SU-DHL-6 (cell line): ENCODE data around the gene TMEM120B.
A peak's percentile ranks its signal among the peaks of the same experiment; 100 is the strongest.

ENCODE experiments used
- H2AFZ ChIP-seq: fragments of 200-600 bp; sonication (generic); 2 replicates; pipeline ENCODE4 v1.6.1; 2014; ENCODE audit warnings: low read depth, mild to moderate bottlenecking, moderate library complexity, mixed read lengths, antibody characterized with exemption, low read length; ENCODE audit not compliant: severe bottlenecking
- H3F3A ChIP-seq: fragments of 200-600 bp; shearing (Covaris generic); 2 replicates; pipeline ENCODE4 v1.6.0; 2016; ENCODE audit warnings: antibody characterized with exemption, mild to moderate bottlenecking; ENCODE audit not compliant: insufficient read depth
- H3K27ac ChIP-seq: fragments of 200-600 bp; sonication (generic); 2 replicates; pipeline ENCODE4 v1.5.1; 2016; ENCODE audit warnings: low read depth, mild to moderate bottlenecking, low read length, moderate library complexity, mixed read lengths
- H3K27me3 ChIP-seq: fragments of 200-600 bp; sonication (generic), shearing (Covaris generic); 2 replicates; pipeline ENCODE4 v1.6.0; 2014; ENCODE audit warnings: mild to moderate bottlenecking, low read length
- H3K36me3 ChIP-seq: fragments of 200-600 bp; sonication (generic); 2 replicates; pipeline ENCODE4 v1.6.1; 2014; ENCODE audit warnings: mild to moderate bottlenecking, low read length, mixed read lengths
- H3K4me2 ChIP-seq: fragments of 300-600, 200-600 bp; shearing (Covaris generic), sonication (generic); 2 replicates; pipeline ENCODE4 v1.6.0; 2014; ENCODE audit warnings: low read length, low read depth, mild to moderate bottlenecking; ENCODE audit not compliant: poor library complexity, severe bottlenecking
- H3K4me3 ChIP-seq: fragments of 200-600 bp; sonication (generic); 2 replicates; pipeline ENCODE4 v1.5.1; 2014; ENCODE audit warnings: antibody characterized with exemption, low read length, mild to moderate bottlenecking, mixed read lengths; ENCODE audit not compliant: insufficient read depth, poor library complexity, severe bottlenecking
- H3K79me2 ChIP-seq: fragments of 200-600 bp; sonication (generic); 2 replicates; pipeline ENCODE4 v1.6.1; 2014; ENCODE audit warnings: mild to moderate bottlenecking, low read length, moderate library complexity; ENCODE audit not compliant: insufficient read depth
- H3K9ac ChIP-seq: fragments of 200-600 bp; sonication (generic); 2 replicates; pipeline ENCODE4 v1.7.0; 2014; ENCODE audit warnings: mild to moderate bottlenecking, low read length
- H3K9me2 ChIP-seq: fragments of 200-600 bp; sonication (generic); replicated peaks from 2 replicates; pipeline ENCODE4 v1.6.1; 2014; ENCODE audit warnings: low read length; ENCODE audit not compliant: insufficient read depth
- H3K9me3 ChIP-seq: fragments of 200-600 bp; sonication (generic); 2 replicates; pipeline ENCODE4 v1.6.1; 2014; ENCODE audit warnings: low read length, mixed read lengths; ENCODE audit not compliant: insufficient read depth
- H4K20me1 ChIP-seq: fragments of 200-600 bp; sonication (generic); 2 replicates; pipeline ENCODE4 v1.6.1; 2014; ENCODE audit warnings: low read depth, mild to moderate bottlenecking, antibody characterized with exemption, low read length, moderate library complexity, mixed read lengths
- EZH2phosphoT487 ChIP-seq: fragments of 200-600 bp; sonication (generic), shearing (Covaris generic); conservative IDR thresholded peaks from 2 replicates; pipeline ENCODE4 v1.6.1; 2018; ENCODE audit warnings: mild to moderate bottlenecking, antibody characterized with exemption, low read length, moderate library complexity, mixed read lengths
- TF ChIP-seq, protein P1 (sequence below): fragments of 200-600 bp; sonication (generic); IDR thresholded peaks from one replicate; pipeline ENCODE4 v1.5.1; 2017; ENCODE audit warnings: antibody characterized with exemption, mild to moderate bottlenecking, low read length, moderate library complexity; ENCODE audit not compliant: insufficient read depth, poor library complexity, severe bottlenecking

The TMEM120B gene

DNA sequence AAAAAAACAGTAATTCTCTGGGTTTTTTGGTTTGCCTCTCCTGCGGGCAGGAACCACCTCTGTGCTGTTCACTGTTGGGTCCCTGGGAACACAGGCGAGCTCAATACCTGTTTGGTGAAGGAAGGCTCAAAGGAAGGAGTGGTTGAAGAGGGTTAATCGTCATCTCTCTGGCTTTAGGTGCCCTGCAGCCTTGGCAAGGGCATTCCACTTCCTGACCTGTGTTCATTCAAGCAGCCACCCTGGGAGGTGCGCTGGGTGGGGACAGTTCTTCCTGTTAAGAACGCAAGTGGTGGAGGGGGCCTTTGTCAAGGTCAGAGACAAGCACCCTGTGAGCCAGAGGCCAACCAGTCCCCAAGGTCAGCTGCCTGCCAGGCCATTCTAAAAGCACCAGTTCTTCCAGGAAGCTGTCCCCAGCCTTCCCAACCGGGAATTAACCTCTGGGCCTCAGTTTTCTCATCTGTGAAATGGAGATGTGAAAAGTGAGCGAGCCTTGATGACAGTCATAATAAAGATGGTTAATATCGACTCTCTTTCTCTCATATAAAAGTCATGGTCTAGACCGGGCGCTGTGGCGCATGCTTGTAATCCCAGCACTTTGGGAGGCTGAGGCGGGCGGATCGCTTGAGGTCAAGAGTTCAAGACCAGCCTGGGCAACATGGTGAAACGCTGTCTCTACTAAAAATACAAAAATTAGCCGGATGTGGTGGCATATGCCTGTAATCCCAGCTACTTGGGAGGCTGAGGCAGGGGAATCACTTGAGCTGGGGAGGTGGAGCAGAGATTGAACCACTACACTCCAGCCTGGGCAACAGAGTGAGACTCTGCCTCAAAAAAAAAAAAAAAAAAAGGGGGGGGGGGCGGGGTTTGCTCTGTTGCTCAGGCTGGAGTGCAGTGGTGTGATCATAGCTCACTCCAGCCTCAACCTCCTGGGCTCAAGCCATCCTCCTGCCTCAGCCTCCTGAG, 74.8 kb downstream of the TMEM120B start:
- Histone ChIP-seq H3K9me2 (no peaks in the 10 kb centered on the region), H3K27me3 (no peaks in the 10 kb centered on the region), H3K36me3 (no peaks in the 10 kb centered on the region), H3K4me3 (no peak overlapping the region), H2AFZ (no peak overlapping the region), H3K4me2 (peak overlapping the region; percentile 2), H3K9me3 (no peaks in the 10 kb centered on the region), H3F3A (peaks cover 25% of the 10 kb centered on the region), H3K9ac (peak overlapping the region; percentile 19; the same call in 1 of the 2 replicates), H4K20me1 (no peaks in the 10 kb centered on the region), H3K27ac (peak overlapping the region; percentile 59), H3K79me2 (peaks cover 58% of the 10 kb centered on the region)
- TF ChIP-seq, protein P1, sequence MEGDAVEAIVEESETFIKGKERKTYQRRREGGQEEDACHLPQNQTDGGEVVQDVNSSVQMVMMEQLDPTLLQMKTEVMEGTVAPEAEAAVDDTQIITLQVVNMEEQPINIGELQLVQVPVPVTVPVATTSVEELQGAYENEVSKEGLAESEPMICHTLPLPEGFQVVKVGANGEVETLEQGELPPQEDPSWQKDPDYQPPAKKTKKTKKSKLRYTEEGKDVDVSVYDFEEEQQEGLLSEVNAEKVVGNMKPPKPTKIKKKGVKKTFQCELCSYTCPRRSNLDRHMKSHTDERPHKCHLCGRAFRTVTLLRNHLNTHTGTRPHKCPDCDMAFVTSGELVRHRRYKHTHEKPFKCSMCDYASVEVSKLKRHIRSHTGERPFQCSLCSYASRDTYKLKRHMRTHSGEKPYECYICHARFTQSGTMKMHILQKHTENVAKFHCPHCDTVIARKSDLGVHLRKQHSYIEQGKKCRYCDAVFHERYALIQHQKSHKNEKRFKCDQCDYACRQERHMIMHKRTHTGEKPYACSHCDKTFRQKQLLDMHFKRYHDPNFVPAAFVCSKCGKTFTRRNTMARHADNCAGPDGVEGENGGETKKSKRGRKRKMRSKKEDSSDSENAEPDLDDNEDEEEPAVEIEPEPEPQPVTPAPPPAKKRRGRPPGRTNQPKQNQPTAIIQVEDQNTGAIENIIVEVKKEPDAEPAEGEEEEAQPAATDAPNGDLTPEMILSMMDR = no peak
- no peak for TF ChIP-seq EZH2phosphoT487

DNA sequence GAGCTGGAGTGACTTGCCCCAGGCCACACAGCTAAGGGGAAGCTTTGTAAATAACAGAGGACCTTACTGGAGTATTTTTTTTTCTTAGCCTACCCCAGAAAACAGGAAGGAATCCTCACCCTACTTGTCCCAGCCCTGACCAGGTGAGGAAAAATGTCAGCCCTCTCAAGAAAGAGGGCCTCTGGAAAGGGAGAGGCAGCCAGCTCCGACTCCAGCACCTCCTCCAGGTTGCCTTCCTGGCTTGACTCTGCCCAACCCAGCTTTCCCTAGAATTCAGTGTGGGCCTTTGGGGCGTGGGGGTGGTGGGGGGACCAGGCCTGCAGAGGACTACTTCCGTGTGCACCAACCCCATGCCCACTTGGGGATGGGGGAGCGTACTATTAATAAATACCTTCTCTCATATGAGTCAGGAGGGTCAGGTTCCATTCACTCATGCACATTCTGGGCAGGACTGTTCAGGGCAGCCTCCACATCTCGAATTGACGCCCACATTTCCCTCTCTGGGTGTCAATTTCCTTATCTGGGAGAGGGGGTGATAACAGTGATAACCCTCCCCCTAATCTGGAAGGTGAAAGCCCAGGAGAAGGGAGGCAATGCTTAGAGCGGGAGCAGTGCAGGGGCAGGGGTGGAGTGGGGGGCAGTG, 75.7 kb downstream of the TMEM120B start:
- peak overlapping the region; percentile 94 for H3K27ac ChIP-seq
- peaks cover 68% of the 10 kb centered on the region for H3K79me2 ChIP-seq

DNA sequence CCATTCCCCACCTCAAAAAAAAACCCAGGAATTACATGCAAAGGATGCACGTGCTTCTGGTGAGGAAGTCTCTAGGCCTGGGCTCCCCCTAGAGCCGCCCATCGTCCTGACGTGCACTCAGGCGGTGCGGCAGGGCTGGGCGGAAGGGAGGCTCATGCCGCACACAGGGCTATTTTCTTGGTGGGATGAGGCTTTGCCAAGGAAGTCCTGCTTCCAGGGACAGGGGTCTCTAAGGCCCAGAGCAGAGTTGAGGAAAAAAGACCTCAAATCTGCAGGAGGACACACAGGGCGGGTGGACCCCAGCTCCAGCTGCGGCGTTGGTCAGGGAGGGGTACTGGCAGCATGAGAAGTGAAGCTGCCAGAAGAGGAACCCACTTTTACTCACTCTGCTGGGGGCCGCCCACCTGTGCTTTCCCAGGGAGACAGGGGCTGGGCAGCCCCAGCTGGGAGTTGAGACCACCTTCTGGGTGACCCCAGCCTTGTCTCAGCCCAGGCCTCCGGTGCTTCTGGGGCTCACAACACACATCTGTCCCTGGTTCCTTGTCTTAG, 76.8 kb downstream of the TMEM120B start:
- Histone ChIP-seq H3K36me3 (no peaks in the 10 kb centered on the region), H3K27me3 (no peaks in the 10 kb centered on the region), H3F3A (peaks cover 31% of the 10 kb centered on the region), H3K9me2 (no peaks in the 10 kb centered on the region), H3K9ac (peak overlapping the region; percentile 68), H3K9me3 (no peaks in the 10 kb centered on the region), H3K79me2 (peaks cover 61% of the 10 kb centered on the region), H3K4me3 (peak overlapping the region; percentile 35), H3K27ac (peak overlapping the region; percentile 94), H3K4me2 (peak overlapping the region; percentile 77), H4K20me1 (no peaks in the 10 kb centered on the region), H2AFZ (peak overlapping the region; percentile 0)
- TF ChIP-seq, protein P1 = no peak
- no peak for TF ChIP-seq EZH2phosphoT487

More for the DNA sequence above, 75.7 kb downstream of the TMEM120B start:
- Histone ChIP-seq H3K9me2 (no peaks in the 10 kb centered on the region), H4K20me1 (no peaks in the 10 kb centered on the region), H3F3A (peaks cover 31% of the 10 kb centered on the region), H3K4me3 (no peak overlapping the region), H2AFZ (no peak overlapping the region), H3K36me3 (no peaks in the 10 kb centered on the region), H3K27me3 (no peaks in the 10 kb centered on the region), H3K4me2 (peak overlapping the region; percentile 77), H3K9me3 (no peaks in the 10 kb centered on the region), H3K9ac (peak overlapping the region; percentile 68; the same call in 1 of the 2 replicates)
- no peak for TF ChIP-seq EZH2phosphoT487
- TF ChIP-seq, protein P1 = no peak
